Stomach (tissue), 4 donors: ENCODE data around the gene RAB18.
A peak's percentile ranks its signal among the peaks of the same experiment; 100 is the strongest.

ENCODE experiments used
- CTCF ChIP-seq, 7 experiments: fragments of 450-650 bp in 4 of 7; fragments of 200-600 bp in 3 of 7; sonication (generic) in 3 of 7; IDR thresholded peaks; one replicate each; pipeline ENCODE4 v1.5.1; 2016 to 2019; ENCODE audit warnings: antibody characterized with exemption in 7 of 7, control low read depth in 2 of 7, mild to moderate bottlenecking in 1 of 7
- EP300 ChIP-seq: sonication (generic); formaldehyde crosslinking; IDR thresholded peaks from one replicate; pipeline ENCODE4 v1.6.1; 2017; ENCODE audit warnings: antibody characterized with exemption
- POLR2A ChIP-seq, 4 donors: fragments of 450-650 bp; IDR thresholded peaks; one replicate each; pipeline ENCODE4 v1.6.1; 2016; ENCODE audit warnings: antibody characterized with exemption in 4 of 4, control low read depth in 2 of 4, mild to moderate bottlenecking in 1 of 4, moderate library complexity in 1 of 4
- POLR2AphosphoS5 ChIP-seq, 3 donors: sonication (generic); formaldehyde crosslinking; IDR thresholded peaks; one replicate each; pipeline ENCODE4 v1.6.1; 2016; ENCODE audit warnings: antibody characterized with exemption in 3 of 3

GRCh38 chr10:27558612-27559020, 54.5 kb downstream of the RAB18 start:
- TF ChIP-seq CTCF (IDR thresholded peaks at IDR 0.05) (peak in 5 of 7 experiments; percentile 44 to 78 (median 57)), EP300 (no peak), POLR2AphosphoS5 (IDR thresholded peaks at IDR 0.05) (peak in 1 of 3 donors; percentile 17), POLR2A (IDR thresholded peaks at IDR 0.05) (no peak)
